ENCODE results near the gene ZSCAN9. TPM values are rescaled to one million over a fixed set of nuclear protein-coding genes. Genes with fewer than 3 reads are reported as not detected.

The ZSCAN9 gene
- total and polyA plus RNA-seq, 9 of the 15 experiments (the other 6 are each of a cell fraction or from before 2014, with no cell fraction given): 18.8 to 48.9 (median 28.7) TPM

GRCh38 chr6:28212510-28213212 lies 12.4 kb upstream of the ZSCAN9 start (continued):
- TF ChIP-seq E2F6 (IDR thresholded peaks at IDR 0.05; ENCODE audit: borderline replicate concordance in 1 of 2, extremely low read depth in 1 of 2, insufficient read depth in 1 of 2, insufficient read length in 1 of 2, low read depth in 1 of 2, low read length in 1 of 2, poor library complexity in 1 of 2, severe bottlenecking in 1 of 2): peak; percentile 35 to 53
- TF ChIP-seq ARID3B (CRISPR knock-in tag; IDR thresholded peaks at IDR 0.05; ENCODE audit: borderline replicate concordance): no peak
- no peak for TF ChIP-seq HNRNPK (IDR thresholded peaks at IDR 0.05; ENCODE audit: low read depth, low read length, poor library complexity, severe bottlenecking)
- peak; percentile 87 for TF ChIP-seq FOSL1 (tag; conservative IDR thresholded peaks at IDR 0.05)
- no peak; the same call in 1 of the 2 replicates for TF ChIP-seq IRF1 (CRISPR knock-in tag; IDR thresholded peaks at IDR 0.05; ENCODE audit: borderline replicate concordance)
- no peak for TF ChIP-seq CTCFL (IDR thresholded peaks at IDR 0.05; ENCODE audit: borderline replicate concordance, insufficient read depth, low read depth, low read length, poor library complexity, severe bottlenecking)
- TF ChIP-seq TFE3 (CRISPR knock-in tag; IDR thresholded peaks at IDR 0.05): no peak
- TF ChIP-seq NFIC (IDR thresholded peaks at IDR 0.05): peak; percentile 87
- no peak for TF ChIP-seq IRF9 (tag; IDR thresholded peaks at IDR 0.05)
- no peak for TF ChIP-seq CREB5 (CRISPR knock-in tag; IDR thresholded peaks at IDR 0.05)
- TF ChIP-seq ZNF121 (CRISPR knock-in tag; conservative IDR thresholded peaks at IDR 0.05): no peak
- no peak for TF ChIP-seq TCF15 (CRISPR knock-in tag; IDR thresholded peaks at IDR 0.05)
- TF ChIP-seq SMAD2 (IDR thresholded peaks at IDR 0.05; ENCODE audit: low read depth, low read length): no peak
- TF ChIP-seq PTRF (tag; IDR thresholded peaks at IDR 0.05): no peak
- TF ChIP-seq MCM3 (IDR thresholded peaks at IDR 0.05): no peak

All from K562 (cell line).